Measurements from ENCODE around the gene STKLD1. TPM values are rescaled to one million over a fixed set of nuclear protein-coding genes. Genes with fewer than 3 reads are reported as not detected.
A peak's percentile ranks its signal among the peaks of the same experiment; 100 is the strongest.

STKLD1 gene
- total RNA-seq, 2 experiments from 2014 or later: 0.59 to 1.0 TPM

- Histone ChIP-seq H3K27me3 (ENCODE audit: control insufficient read depth in 1 of 2, insufficient read depth in 2 of 2, low read length in 2 of 2) (no peaks in the 10 kb centered on the region), H3K27ac (ENCODE audit: low read depth in 1 of 2, low read length in 2 of 2) (no peak overlapping the region), H3K4me3 (ENCODE audit: low read length) (no peak overlapping the region), H3K36me3 (ENCODE audit: insufficient read depth, low read length) (peaks cover 58% of the 10 kb centered on the region), H3K4me1 (ENCODE audit: insufficient read depth, low read length) (peaks cover 53% of the 10 kb centered on the region), H3K9me3 (ENCODE audit: control insufficient read depth in 1 of 2, insufficient read depth in 1 of 2, low read length in 2 of 2) (no peaks in the 10 kb centered on the region)
- Mint-ChIP-seq H3K4me3 (peak overlapping the region; percentile 4), H3K27me3 (no peaks in the 10 kb centered on the region), H3K4me1 (ENCODE audit: low read depth) (peaks cover 27% of the 10 kb centered on the region), H3K36me3 (ENCODE audit: low read depth) (peaks cover 68% of the 10 kb centered on the region), H3K9me3 (no peaks in the 10 kb centered on the region), H3K27ac (peak overlapping the region; percentile 42)
- TF ChIP-seq, protein P1, sequence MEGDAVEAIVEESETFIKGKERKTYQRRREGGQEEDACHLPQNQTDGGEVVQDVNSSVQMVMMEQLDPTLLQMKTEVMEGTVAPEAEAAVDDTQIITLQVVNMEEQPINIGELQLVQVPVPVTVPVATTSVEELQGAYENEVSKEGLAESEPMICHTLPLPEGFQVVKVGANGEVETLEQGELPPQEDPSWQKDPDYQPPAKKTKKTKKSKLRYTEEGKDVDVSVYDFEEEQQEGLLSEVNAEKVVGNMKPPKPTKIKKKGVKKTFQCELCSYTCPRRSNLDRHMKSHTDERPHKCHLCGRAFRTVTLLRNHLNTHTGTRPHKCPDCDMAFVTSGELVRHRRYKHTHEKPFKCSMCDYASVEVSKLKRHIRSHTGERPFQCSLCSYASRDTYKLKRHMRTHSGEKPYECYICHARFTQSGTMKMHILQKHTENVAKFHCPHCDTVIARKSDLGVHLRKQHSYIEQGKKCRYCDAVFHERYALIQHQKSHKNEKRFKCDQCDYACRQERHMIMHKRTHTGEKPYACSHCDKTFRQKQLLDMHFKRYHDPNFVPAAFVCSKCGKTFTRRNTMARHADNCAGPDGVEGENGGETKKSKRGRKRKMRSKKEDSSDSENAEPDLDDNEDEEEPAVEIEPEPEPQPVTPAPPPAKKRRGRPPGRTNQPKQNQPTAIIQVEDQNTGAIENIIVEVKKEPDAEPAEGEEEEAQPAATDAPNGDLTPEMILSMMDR (IDR thresholded peaks at IDR 0.05): peak; percentile 16
- CTCF ChIA-PET: interaction anchor here (2.1 kb wide), 1 partner anchor 19 kb away, joined by 6 read pairs; no protein-coding TSS in a partner anchor
- intact Hi-C loops (cut with DNase I, micrococcal nuclease): loop anchor here in 1 of 2 experiments (5.0 to 10.0 kb wide), 2 partner anchors 135 to 673 kb away; partner anchors contain the start of gene BRD3OS
- POLR2A ChIA-PET: interaction anchor here (1.1 to 2.0 kb wide), 2 partner anchors 12 to 19 kb away, joined by 5 to 6 read pairs; no protein-coding TSS in a partner anchor
- ATAC-seq (ENCODE audit: poor library complexity): no peak
- DNase-seq: peak in 3 of 14 experiments; percentile 38 to 59 (median 45)
Observed at GRCh38 chr9:133351908-133352634, 24.1 kb upstream of the STKLD1 start.

DNA sequence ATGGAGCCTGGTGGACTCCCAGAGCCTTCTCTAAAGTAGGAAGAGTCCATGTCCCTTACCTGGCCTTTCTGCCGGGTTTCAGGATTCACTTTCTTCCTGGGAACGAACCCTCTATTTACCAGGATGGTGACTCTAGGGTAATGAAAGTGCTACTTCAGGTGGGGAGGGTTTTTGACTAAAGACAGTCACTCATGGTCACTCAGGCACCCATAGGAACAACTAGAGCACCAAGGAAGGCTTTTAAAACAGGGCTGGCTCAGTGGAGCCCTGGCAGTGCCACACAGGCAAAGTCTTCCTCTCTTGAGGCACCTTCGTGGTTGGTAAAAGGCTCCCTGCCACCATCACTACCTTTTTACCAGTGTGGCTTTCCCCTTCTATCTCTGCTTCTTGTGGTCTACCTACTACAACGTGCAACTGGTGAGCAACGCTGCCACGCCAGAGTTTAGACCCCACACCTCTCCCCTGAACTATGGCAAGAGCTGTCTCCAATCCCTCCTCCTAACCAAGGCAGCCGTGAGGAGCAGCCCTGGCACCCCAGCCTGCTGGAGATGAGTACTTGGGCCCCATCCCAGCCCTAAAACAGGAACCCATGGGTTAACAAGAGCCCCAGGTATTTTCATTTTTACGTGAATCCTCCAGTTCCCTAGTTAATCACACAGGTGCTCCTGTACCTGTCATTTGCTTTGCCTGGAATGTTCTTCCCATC lies 23.4 kb upstream of the STKLD1 start:
- POLR2A ChIA-PET: no interaction called here
- intact Hi-C loops (cut with DNase I, micrococcal nuclease): loop anchor here in 1 of 2 experiments (5.0 to 10.0 kb wide), 2 partner anchors 135 to 672 kb away; partner anchors contain the start of gene BRD3OS
- Mint-ChIP-seq H3K9me3 (no peaks in the 10 kb centered on the region), H3K4me3 (peak overlapping the region; percentile 66), H3K36me3 (ENCODE audit: low read depth) (peaks cover 65% of the 10 kb centered on the region), H3K4me1 (ENCODE audit: low read depth) (peaks cover 31% of the 10 kb centered on the region), H3K27me3 (no peaks in the 10 kb centered on the region), H3K27ac (peak overlapping the region; percentile 88)
- ATAC-seq (ENCODE audit: poor library complexity) (no peak), DNase-seq (no peak)
- Histone ChIP-seq H3K9me3 (ENCODE audit: control insufficient read depth in 1 of 2, insufficient read depth in 1 of 2, low read length in 2 of 2) (no peaks in the 10 kb centered on the region), H3K4me1 (ENCODE audit: insufficient read depth, low read length) (peaks cover 56% of the 10 kb centered on the region), H3K27ac (ENCODE audit: low read depth in 1 of 2, low read length in 2 of 2) (no peak overlapping the region), H3K4me3 (ENCODE audit: low read length) (no peak overlapping the region), H3K36me3 (ENCODE audit: insufficient read depth, low read length) (peaks cover 62% of the 10 kb centered on the region), H3K27me3 (ENCODE audit: control insufficient read depth in 1 of 2, insufficient read depth in 2 of 2, low read length in 2 of 2) (no peaks in the 10 kb centered on the region)
- TF ChIP-seq, protein P1 (IDR thresholded peaks at IDR 0.05): no peak
- CTCF ChIA-PET: no interaction called here

- no peak for ATAC-seq (ENCODE audit: poor library complexity)
- TF ChIP-seq, protein P1 (IDR thresholded peaks at IDR 0.05): no peak
- H3K4me3 Mint-ChIP-seq: peak overlapping the region; percentile 45
Observed at GRCh38 chr9:133353548-133353947, 22.6 kb upstream of the STKLD1 start.

More at GRCh38 chr9:133353548-133353947, 22.6 kb upstream of the STKLD1 start:
- Mint-ChIP-seq H3K36me3 (ENCODE audit: low read depth) (peaks cover 63% of the 10 kb centered on the region), H3K27ac (peak overlapping the region; percentile 88), H3K4me1 (ENCODE audit: low read depth) (peaks cover 33% of the 10 kb centered on the region), H3K9me3 (no peaks in the 10 kb centered on the region), H3K27me3 (no peaks in the 10 kb centered on the region)
- ChIA-PET POLR2A (no interaction called here), CTCF (no interaction called here)
- peaks cover 59% of the 10 kb centered on the region for H3K4me1 ChIP-seq (ENCODE audit: insufficient read depth, low read length)
- H3K27me3 ChIP-seq (ENCODE audit: control insufficient read depth in 1 of 2, insufficient read depth in 2 of 2, low read length in 2 of 2): no peaks in the 10 kb centered on the region
- no peak overlapping the region for H3K4me3 ChIP-seq (ENCODE audit: low read length)
- no peaks in the 10 kb centered on the region for H3K9me3 ChIP-seq (ENCODE audit: control insufficient read depth in 1 of 2, insufficient read depth in 1 of 2, low read length in 2 of 2)
- intact Hi-C loops (cut with DNase I, micrococcal nuclease): loop anchor here in 1 of 2 experiments (5.0 to 10.0 kb wide), 2 partner anchors 134 to 671 kb away; partner anchors contain the start of gene BRD3OS
- no peak for DNase-seq
- H3K36me3 ChIP-seq (ENCODE audit: insufficient read depth, low read length): peaks cover 66% of the 10 kb centered on the region
- no peak overlapping the region for H3K27ac ChIP-seq (ENCODE audit: low read depth in 1 of 2, low read length in 2 of 2)
